AG04449 (cell line): ENCODE data around the gene ANK2.
"Not testable (repeated sequence)": the region's sequence is repeated elsewhere in the genome, so short reads cannot be mapped to it uniquely, and the experiment has no call there.

Experiments used
- CTCF ChIA-PET: fragments of 350-600 bp; formaldehyde crosslinking; extraction: SDS; loops from one replicate; lab custom pipeline; 2021; ENCODE audit warnings: antibody characterized with exemption; lab: Yijun Ruan, JAX
- POLR2A ChIA-PET: fragments of 400-600, 350-600 bp; formaldehyde crosslinking; extraction: SDS; loops from one replicate; lab custom pipeline; 2020; ENCODE audit warnings: antibody characterized with exemption, inconsistent platforms; lab: Yijun Ruan, JAX
- DNase-seq: peaks from one replicate; pipeline ENCODE4 v3.0.0-alpha.2; 2010; ENCODE audit warnings: low read depth, low spot score
- H3K4me3 ChIP-seq: 2 replicates; pipeline ENCODE4 v1.5.1; 2011; ENCODE audit warnings: low read depth, mild to moderate bottlenecking, control low read depth, low read length
- TF ChIP-seq, protein P1 (sequence below): IDR thresholded peaks from one replicate; pipeline ENCODE4 v1.5.1; 2011; ENCODE audit warnings: mild to moderate bottlenecking, moderate library complexity, low read length, control low read depth, inconsistent platforms; ENCODE audit not compliant: insufficient read depth; ENCODE audit errors: missing control alignments

Gene ANK2

DNA sequence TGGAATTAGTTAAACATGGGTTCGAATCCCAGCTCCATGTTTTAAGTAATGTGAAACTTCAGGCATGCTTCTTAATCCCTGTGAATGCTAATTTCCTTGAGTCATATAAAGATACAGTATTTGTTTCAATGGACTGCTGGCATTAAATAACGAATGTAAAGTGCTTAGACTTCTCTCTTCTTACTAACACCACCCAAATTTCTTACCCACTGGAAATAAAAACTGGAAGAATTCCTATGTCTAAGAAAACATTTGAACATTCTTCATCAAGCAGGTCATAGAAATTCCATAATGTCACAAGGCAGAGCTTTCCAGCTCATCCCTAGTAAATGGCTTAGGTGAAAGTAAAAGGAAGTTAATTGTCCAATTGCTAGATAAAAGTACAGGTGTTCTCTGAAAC, 172.5 kb downstream of the ANK2 start:
- DNase-seq, result peak; percentile 38
- ChIA-PET CTCF (interaction anchor here (1.2 kb wide), 1 partner anchor 12 kb away, joined by 3 read pairs; no protein-coding TSS in a partner anchor), POLR2A (no interaction called here)
- no peak overlapping the region for H3K4me3 ChIP-seq
- TF ChIP-seq, protein P1, sequence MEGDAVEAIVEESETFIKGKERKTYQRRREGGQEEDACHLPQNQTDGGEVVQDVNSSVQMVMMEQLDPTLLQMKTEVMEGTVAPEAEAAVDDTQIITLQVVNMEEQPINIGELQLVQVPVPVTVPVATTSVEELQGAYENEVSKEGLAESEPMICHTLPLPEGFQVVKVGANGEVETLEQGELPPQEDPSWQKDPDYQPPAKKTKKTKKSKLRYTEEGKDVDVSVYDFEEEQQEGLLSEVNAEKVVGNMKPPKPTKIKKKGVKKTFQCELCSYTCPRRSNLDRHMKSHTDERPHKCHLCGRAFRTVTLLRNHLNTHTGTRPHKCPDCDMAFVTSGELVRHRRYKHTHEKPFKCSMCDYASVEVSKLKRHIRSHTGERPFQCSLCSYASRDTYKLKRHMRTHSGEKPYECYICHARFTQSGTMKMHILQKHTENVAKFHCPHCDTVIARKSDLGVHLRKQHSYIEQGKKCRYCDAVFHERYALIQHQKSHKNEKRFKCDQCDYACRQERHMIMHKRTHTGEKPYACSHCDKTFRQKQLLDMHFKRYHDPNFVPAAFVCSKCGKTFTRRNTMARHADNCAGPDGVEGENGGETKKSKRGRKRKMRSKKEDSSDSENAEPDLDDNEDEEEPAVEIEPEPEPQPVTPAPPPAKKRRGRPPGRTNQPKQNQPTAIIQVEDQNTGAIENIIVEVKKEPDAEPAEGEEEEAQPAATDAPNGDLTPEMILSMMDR, result no peak

DNA sequence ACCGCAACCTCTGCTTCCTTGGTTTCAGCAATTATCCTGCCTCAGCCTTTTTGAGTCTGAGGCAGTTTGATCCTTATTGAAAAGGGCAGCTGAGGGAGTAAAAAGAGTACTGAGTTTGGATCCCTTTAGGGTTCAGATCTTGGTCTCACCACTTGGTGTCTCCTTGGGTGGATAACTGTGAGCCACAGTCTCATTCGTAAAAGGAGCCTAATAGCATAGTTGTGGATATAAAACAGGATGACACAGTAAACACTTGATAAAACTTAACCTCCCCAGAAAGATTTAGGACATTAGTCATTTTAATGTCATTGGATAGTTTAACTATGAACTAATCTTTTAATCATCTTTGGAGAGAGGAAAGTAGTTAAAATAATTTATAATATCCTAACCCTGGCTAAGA, 173.0 kb downstream of the ANK2 start:
- POLR2A ChIA-PET, result no interaction called here
- DNase-seq, result no peak
- TF ChIP-seq, protein P1, result no peak
- CTCF ChIA-PET, result interaction anchor here (1.2 kb wide), 1 partner anchor 12 kb away, joined by 3 read pairs; no protein-coding TSS in a partner anchor
- no peak overlapping the region for H3K4me3 ChIP-seq

DNA sequence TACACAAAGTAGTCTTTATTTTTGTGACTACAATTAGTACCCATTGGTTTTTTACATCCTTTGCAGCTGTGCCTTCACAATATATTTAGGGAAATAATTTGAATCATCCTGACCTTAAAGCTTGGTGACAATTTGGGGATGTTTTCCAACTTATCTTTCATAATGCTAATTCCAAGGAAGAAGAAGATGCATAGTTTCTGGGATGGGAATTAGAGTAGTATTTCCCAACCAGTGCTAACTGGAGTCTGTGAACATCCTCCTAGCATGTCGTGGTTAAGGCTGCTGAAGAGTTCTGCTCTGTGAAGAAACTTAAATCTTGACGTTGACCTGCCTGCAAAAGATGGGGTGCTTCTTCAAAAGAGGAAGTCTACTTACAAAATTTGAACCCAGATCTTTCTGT, 173.5 kb downstream of the ANK2 start:
- H3K4me3 ChIP-seq, result no peak overlapping the region
- POLR2A ChIA-PET, result no interaction called here
- DNase-seq, result no peak
- TF ChIP-seq, protein P1, result no peak
- CTCF ChIA-PET, result no interaction called here

DNA sequence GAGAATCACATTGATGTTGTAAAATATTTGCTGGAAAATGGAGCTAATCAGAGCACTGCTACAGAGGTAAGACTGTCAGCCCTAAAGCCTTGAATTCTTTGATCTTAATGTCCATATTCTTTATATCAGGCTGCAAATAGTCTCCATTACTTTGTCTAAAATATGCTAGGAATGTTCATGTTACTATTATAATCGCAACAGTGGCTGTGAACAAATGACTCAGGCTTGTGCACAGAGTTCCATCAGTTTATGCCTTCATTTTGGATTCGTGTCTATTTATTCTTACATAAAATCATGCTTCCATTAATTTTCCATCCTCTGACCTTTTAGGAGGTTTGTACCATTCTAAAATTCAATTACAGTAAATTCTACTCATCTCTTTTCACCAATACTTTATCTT, 182.7 kb downstream of the ANK2 start:
- TF ChIP-seq, protein P1, result no peak

DNA sequence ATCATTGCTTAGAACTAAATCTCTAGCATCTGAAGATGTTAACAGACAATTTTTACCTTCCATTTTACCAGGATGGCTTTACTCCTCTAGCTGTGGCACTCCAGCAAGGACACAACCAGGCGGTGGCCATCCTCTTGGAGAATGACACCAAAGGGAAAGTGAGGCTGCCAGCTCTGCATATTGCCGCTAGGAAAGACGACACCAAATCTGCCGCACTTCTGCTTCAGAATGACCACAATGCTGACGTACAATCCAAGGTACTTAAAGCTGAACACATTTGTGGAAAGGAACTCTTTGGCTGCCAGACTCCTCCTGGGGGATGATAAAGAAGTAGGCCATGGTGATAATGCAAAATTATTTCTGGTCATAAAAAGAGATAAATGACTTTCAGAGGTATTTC, 187.5 kb downstream of the ANK2 start:
- DNase-seq, result no peak
- ChIA-PET CTCF (interaction anchor here (0.7 kb wide), 1 partner anchor 10 kb away, joined by 3 read pairs; no protein-coding TSS in a partner anchor), POLR2A (no interaction called here)
- TF ChIP-seq, protein P1, result no peak
- no peak overlapping the region for H3K4me3 ChIP-seq

More for the DNA sequence above, 182.7 kb downstream of the ANK2 start:
- H3K4me3 ChIP-seq, result no peak overlapping the region
- DNase-seq, result no peak
- POLR2A ChIA-PET, result no interaction called here
- CTCF ChIA-PET, result no interaction called here

DNA sequence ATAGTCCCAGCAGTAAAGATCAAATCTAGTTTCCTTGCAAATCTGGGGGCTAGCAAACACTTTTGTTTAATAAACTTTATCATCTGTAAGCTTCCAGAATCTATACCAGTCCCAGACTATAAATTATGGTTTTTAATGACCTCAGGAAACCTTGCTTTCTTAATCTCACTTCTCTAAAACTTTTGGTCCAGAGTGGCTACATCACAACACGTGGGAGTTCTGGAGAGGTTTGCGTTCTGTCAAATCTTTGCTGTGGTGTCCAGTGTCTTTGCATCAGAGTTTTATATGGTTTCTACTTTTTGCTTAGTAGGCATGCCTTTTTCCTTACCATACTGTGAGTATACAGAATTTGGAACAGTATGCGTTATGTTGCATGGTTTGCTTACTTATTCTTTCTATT, 193.9 kb downstream of the ANK2 start:
- ChIA-PET CTCF (no interaction called here), POLR2A (no interaction called here)
- H3K4me3 ChIP-seq, result no peak overlapping the region
- TF ChIP-seq, protein P1, result no peak
- no peak for DNase-seq

DNA sequence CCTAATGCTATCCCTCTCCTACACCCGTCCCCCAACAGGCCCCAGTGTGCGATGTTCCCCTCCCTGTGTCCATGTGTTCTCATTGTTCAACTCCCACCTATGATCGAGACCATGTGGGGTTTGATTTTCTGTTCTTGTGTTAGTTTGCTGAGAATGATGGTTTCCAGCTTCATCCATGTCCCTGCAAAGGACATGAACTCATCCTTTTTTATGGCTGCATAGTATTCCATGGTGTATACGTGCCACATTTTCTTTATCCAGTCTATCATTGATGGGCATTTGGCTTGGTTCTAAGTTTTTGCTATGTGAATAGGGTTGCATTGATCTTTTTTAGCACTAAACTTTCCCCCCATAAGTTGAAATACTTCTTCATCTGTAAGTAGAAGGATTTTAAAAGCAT, 195.3 kb downstream of the ANK2 start:
- POLR2A ChIA-PET, H3K4me3 ChIP-seq, CTCF ChIA-PET, DNase-seq: not testable (repeated sequence)
